ENCODE data around the gene RASA3.

GRCh38 chr13:114079601-114080536, 52.6 kb downstream of the RASA3 start:
- no peak for TF ChIP-seq SMC3 (IDR thresholded peaks at IDR 0.05; ENCODE audit: low read depth, low read length)
- TF ChIP-seq CTCF (conservative IDR thresholded peaks at IDR 0.05; ENCODE audit: low read depth, low read length), result no peak
- no peak for TF ChIP-seq POLR2A (IDR thresholded peaks at IDR 0.05; ENCODE audit: low read depth, low read length)
- TF ChIP-seq MXI1 (IDR thresholded peaks at IDR 0.05; ENCODE audit: borderline replicate concordance, low read depth, low read length), result no peak
- TF ChIP-seq BHLHE40 (IDR thresholded peaks at IDR 0.05; ENCODE audit: low read depth, low read length), result no peak

Data from IMR-90 (cell line).